IMR-90 (cell line): ENCODE results near the gene CPA5. TPM values are rescaled to one million over a fixed set of nuclear protein-coding genes. Genes with fewer than 3 reads are reported as not detected.

Source experiments
- ATAC-seq: fragments of 200-7000 bp; cut with Tn5 transposase; 2 replicates; pipeline ENCODE4 v1.9.1; 2020; ENCODE audit warnings: low read depth, mild to moderate bottlenecking, moderate library complexity
- BruUV-seq: library from RNA; stranded (reverse); fragments of 400-500 nt; replicated peaks from 2 replicates; lab custom pipeline; 2021; lab: Mats Ljungman, UMichigan
- CTCF ChIA-PET: fragments of 300-600 bp; formaldehyde crosslinking; extraction: SDS; loops from one replicate; lab custom pipeline; 2021; ENCODE audit warnings: antibody characterized with exemption; lab: Yijun Ruan, JAX
- POLR2A ChIA-PET: fragments of 300-600 bp; sonication (Branson Sonifier 250); formaldehyde crosslinking; loops from one replicate; lab custom pipeline; 2022; ENCODE audit warnings: antibody characterized with exemption; ENCODE audit not compliant: unreplicated experiment; lab: Charles Lee
- DNase-seq: peaks from one replicate; pipeline ENCODE4 v3.0.0; 2013
- H2AFZ ChIP-seq: replicated peaks from 2 replicates; pipeline ENCODE3; 2013; ENCODE audit warnings: low read length, mild to moderate bottlenecking; ENCODE audit not compliant: poor library complexity
- H2AK5ac ChIP-seq: 2 replicates; pipeline ENCODE4 v1.6.1; 2013; ENCODE audit warnings: low read depth, low read length, inconsistent platforms
- H2AK9ac ChIP-seq: replicated peaks from 2 replicates; pipeline ENCODE3; 2013; ENCODE audit warnings: mild to moderate bottlenecking, low read depth, low read length, moderate library complexity; ENCODE audit not compliant: poor library complexity
- H2BK120ac ChIP-seq: 2 replicates; pipeline ENCODE4 v1.6.1; 2013; ENCODE audit warnings: low read depth, low read length, inconsistent platforms
- H2BK15ac ChIP-seq: 3 replicates; pipeline ENCODE4 v1.6.1; 2013; ENCODE audit warnings: low read depth, low read length, inconsistent platforms
- H2BK20ac ChIP-seq: 2 replicates; pipeline ENCODE4 v1.6.1; 2013; ENCODE audit warnings: low read depth, mild to moderate bottlenecking, inconsistent platforms, low read length, moderate library complexity
- H2BK5ac ChIP-seq: 2 replicates; pipeline ENCODE4 v1.6.1; 2013; ENCODE audit warnings: mild to moderate bottlenecking, low read depth, low read length, inconsistent platforms; ENCODE audit not compliant: poor library complexity, severe bottlenecking
- H3K14ac ChIP-seq: replicated peaks from 2 replicates; pipeline ENCODE4 v1.6.1; 2013; ENCODE audit warnings: low read depth, low read length, inconsistent platforms
- H3K18ac ChIP-seq: 2 replicates; pipeline ENCODE4 v1.6.1; 2013; ENCODE audit warnings: low read depth, low read length, control low read depth
- H3K23ac ChIP-seq: 2 replicates; pipeline ENCODE4 v1.6.1; 2013; ENCODE audit warnings: low read depth, low read length, inconsistent platforms
- H3K27ac ChIP-seq: 2 replicates; pipeline ENCODE4 v1.5.1; 2013; ENCODE audit warnings: mild to moderate bottlenecking, control low read depth, low read length; ENCODE audit not compliant: insufficient read depth
- H3K27me3 ChIP-seq: 2 replicates; pipeline ENCODE4 v1.6.1; 2013; ENCODE audit warnings: low read length; ENCODE audit not compliant: control insufficient read depth, insufficient read depth
- H3K36me3 ChIP-seq: 2 replicates; pipeline ENCODE4 v1.6.1; 2013; ENCODE audit warnings: low read length, mixed read lengths; ENCODE audit not compliant: control insufficient read depth, insufficient read depth
- H3K4ac ChIP-seq: 2 replicates; pipeline ENCODE4 v1.6.1; 2013; ENCODE audit warnings: low read depth, low read length, inconsistent platforms
- H3K4me1 ChIP-seq: 2 replicates; pipeline ENCODE4 v1.6.1; 2013; ENCODE audit warnings: low read length, mixed read lengths; ENCODE audit not compliant: control insufficient read depth, insufficient read depth
- H3K4me2 ChIP-seq: 2 replicates; pipeline ENCODE4 v1.6.1; 2013; ENCODE audit warnings: low read depth, mild to moderate bottlenecking, control low read depth, low read length, moderate library complexity
- H3K4me3 ChIP-seq: 2 replicates; pipeline ENCODE4 v1.5.1; 2013; ENCODE audit warnings: low read depth, mild to moderate bottlenecking, control low read depth, low read length, moderate library complexity; ENCODE audit not compliant: insufficient read depth
- H3K56ac ChIP-seq: 2 replicates; pipeline ENCODE4 v1.6.1; 2013; ENCODE audit warnings: low read length, inconsistent platforms; ENCODE audit not compliant: insufficient read depth; ENCODE audit errors: extremely low read depth
- H3K79me1 ChIP-seq, 2 experiments: 2 replicates each; pipeline ENCODE4 v1.6.1; 2013; ENCODE audit warnings: low read length in 2 of 2, inconsistent platforms in 1 of 2, low read depth in 1 of 2
- H3K9ac ChIP-seq: 2 replicates; pipeline ENCODE4 v1.6.1; 2013; ENCODE audit warnings: low read depth, low read length, control low read depth
- H3K9me1 ChIP-seq: 2 replicates; pipeline ENCODE4 v1.6.1; 2013; ENCODE audit warnings: low read length, inconsistent platforms; ENCODE audit not compliant: insufficient read depth
- H3K9me3 ChIP-seq: 2 replicates; pipeline ENCODE4 v1.6.1; 2013; ENCODE audit warnings: low read length; ENCODE audit not compliant: control insufficient read depth, insufficient read depth
- H4K20me1 ChIP-seq: 2 replicates; pipeline ENCODE4 v1.6.1; 2013; ENCODE audit warnings: low read length, inconsistent platforms; ENCODE audit not compliant: insufficient read depth
- H4K5ac ChIP-seq: 2 replicates; pipeline ENCODE4 v1.6.1; 2013; ENCODE audit warnings: mild to moderate bottlenecking, low read depth, low read length, control low read depth
- H4K8ac ChIP-seq, 2 experiments: 2 replicates each; pipeline ENCODE4 v1.6.1; 2013; ENCODE audit warnings: low read depth in 2 of 2, low read length in 2 of 2, control low read depth in 1 of 2, inconsistent platforms in 1 of 2
- H4K91ac ChIP-seq: 2 replicates; pipeline ENCODE4 v1.6.1; 2013; ENCODE audit warnings: low read depth, low read length, inconsistent platforms; ENCODE audit not compliant: insufficient read depth
- MAFK ChIP-seq: IDR thresholded peaks from 2 replicates; pipeline ENCODE4 v1.6.1; 2012; ENCODE audit warnings: low read depth, low read length, improper control_type of control experiment
- MXI1 ChIP-seq: IDR thresholded peaks from 2 replicates; pipeline ENCODE4 v1.6.1; 2012; ENCODE audit warnings: low read depth, mild to moderate bottlenecking, low read length, moderate library complexity, borderline replicate concordance
- NFE2L2 ChIP-seq: fragments of 150-350 bp; IDR thresholded peaks from 2 replicates; pipeline ENCODE4 v1.6.1; 2016; ENCODE audit warnings: low read depth, mild to moderate bottlenecking, low read length
- POLR2A ChIP-seq: IDR thresholded peaks from 2 replicates; pipeline ENCODE4 v1.6.1; 2012; ENCODE audit warnings: mild to moderate bottlenecking, low read depth, low read length
- RCOR1 ChIP-seq: IDR thresholded peaks from 2 replicates; pipeline ENCODE4 v1.6.1; 2012; ENCODE audit warnings: mild to moderate bottlenecking, low read length, improper control_type of control experiment; ENCODE audit not compliant: insufficient replicate concordance
- WGBS, 2 experiments: methylation state at CpG; one replicate each; pipeline versions ENCODE4 v1.1.5 to v1.1.7; 2013; ENCODE audit warnings: missing lambda C conversion rate in 2 of 2; ENCODE audit not compliant: insufficient read length in 1 of 2; ENCODE audit errors: extremely low coverage in 2 of 2; 5-methylcytosine and 5-hydroxymethylcytosine counted together
- dilution Hi-C: fragments of 300-500 bp; cut with HindIII; formaldehyde crosslinking; loops from one replicate; pipeline ENCODE4 v1.14.3; 2018; ENCODE audit warnings: low sequenced_read_pairs; ENCODE audit not compliant: unreplicated experiment
- in situ Hi-C: fragments of 300-500 bp; cut with MboI; formaldehyde crosslinking; loops from 3 replicates; pipeline ENCODE4 v1.14.3; 2019; ENCODE audit warnings: low sequenced_read_pairs, inconsistent platforms, mixed read lengths
- intact Hi-C: fragments of 100-400 bp; cut with micrococcal nuclease; formaldehyde crosslinking; loops from 2 replicates; pipeline ENCODE4 v1.10.0; 2022
- polyA plus RNA-seq, 3 experiments: library from polyadenylated mRNA; depleted of rRNA; stranded (reverse); fragments of >200 nt; gene quantifications; 2 replicates each; pipeline ENCODE4 v1.2.3, GENCODE V29; 2012; ENCODE audit warnings: low replicate concordance in 1 of 3
- total RNA-seq: library from RNA; depleted of rRNA; stranded (reverse); fragments of >200 nt; gene quantifications from 2 replicates; pipeline ENCODE4 v1.2.3, GENCODE V29; 2012
- TF ChIP-seq, protein P1 (sequence below): conservative IDR thresholded peaks from 2 replicates; pipeline ENCODE4 v1.5.1; 2012; ENCODE audit warnings: mild to moderate bottlenecking, low read depth, low read length, improper control_type of control experiment

CPA5 gene
- total and polyA plus RNA-seq, 2 of the 4 experiments (the other 2 are of a cell fraction), result under 0.01 to 0.86 TPM

DNA sequence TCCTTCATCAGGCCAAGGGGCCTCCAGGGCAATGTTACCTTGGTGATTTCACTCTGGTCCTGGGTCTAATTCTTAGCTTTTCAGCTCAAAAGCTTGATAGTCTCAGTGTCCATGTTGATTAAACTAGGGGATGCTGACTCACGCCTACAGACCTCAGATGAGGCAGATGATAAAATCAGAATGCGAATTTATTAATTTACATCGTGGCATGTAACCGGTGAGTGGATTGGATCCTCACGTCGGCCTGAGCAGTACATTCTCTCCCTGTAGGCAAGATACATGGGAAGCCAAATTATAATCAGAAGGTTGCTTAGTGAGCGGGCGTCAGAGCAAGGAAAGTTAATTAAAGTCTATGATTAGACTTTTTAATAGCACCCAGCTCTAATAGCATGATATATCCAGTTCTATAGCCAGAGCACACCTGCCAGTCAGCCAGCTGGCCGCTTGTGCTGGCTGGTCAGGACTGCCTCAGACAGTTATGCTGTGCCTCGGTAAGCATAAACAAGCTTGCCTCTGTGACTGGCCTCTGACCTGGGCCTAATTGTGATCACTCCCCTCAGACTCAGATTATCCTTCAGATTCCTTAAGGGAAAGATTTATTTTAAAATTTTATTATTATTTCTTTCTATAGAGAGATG is 20.2 kb upstream of the CPA5 start:
- Histone ChIP-seq H3K27me3 (no peaks in the 10 kb centered on the region), H2BK5ac (no peak overlapping the region), H3K23ac (no peak overlapping the region), H4K91ac (no peak overlapping the region), H4K8ac (no peak overlapping the region), H3K56ac (no peak overlapping the region), H3K4ac (no peak overlapping the region), H4K20me1 (no peaks in the 10 kb centered on the region), H3K18ac (no peak overlapping the region), H3K4me2 (no peak overlapping the region), H2AK9ac (peak overlapping the region; percentile 3), H3K14ac (no peak overlapping the region), H3K27ac (no peak overlapping the region), H3K9me3 (no peaks in the 10 kb centered on the region), H2AK5ac (no peak overlapping the region), H3K9me1 (no peaks in the 10 kb centered on the region), H3K4me1 (no peaks in the 10 kb centered on the region), H2BK20ac (no peak overlapping the region), H3K79me1 (no peaks in the 10 kb centered on the region), H3K4me3 (no peak overlapping the region), H4K5ac (no peak overlapping the region), H2BK15ac (no peak overlapping the region), H2AFZ (no peak overlapping the region), H3K36me3 (peaks cover 3% of the 10 kb centered on the region; the same call in 1 of the 2 replicates), H3K9ac (no peak overlapping the region), H2BK120ac (no peak overlapping the region)
- no TSS peak for BruUV-seq
- in situ Hi-C loops (no loop called here), intact Hi-C loops (no loop called here), dilution Hi-C loops (no loop called here)
- POLR2A ChIA-PET, result interaction anchor here (0.6 kb wide), 1 partner anchor 68 kb away, joined by 3 read pairs; no protein-coding TSS in a partner anchor
- DNase-seq (no peak), ATAC-seq (no peak)
- CTCF ChIA-PET, result no interaction called here
- no peak for TF ChIP-seq NFE2L2
- TF ChIP-seq RCOR1, result no peak
- no peak for TF ChIP-seq MAFK
- no peak for TF ChIP-seq MXI1
- TF ChIP-seq, protein P1, sequence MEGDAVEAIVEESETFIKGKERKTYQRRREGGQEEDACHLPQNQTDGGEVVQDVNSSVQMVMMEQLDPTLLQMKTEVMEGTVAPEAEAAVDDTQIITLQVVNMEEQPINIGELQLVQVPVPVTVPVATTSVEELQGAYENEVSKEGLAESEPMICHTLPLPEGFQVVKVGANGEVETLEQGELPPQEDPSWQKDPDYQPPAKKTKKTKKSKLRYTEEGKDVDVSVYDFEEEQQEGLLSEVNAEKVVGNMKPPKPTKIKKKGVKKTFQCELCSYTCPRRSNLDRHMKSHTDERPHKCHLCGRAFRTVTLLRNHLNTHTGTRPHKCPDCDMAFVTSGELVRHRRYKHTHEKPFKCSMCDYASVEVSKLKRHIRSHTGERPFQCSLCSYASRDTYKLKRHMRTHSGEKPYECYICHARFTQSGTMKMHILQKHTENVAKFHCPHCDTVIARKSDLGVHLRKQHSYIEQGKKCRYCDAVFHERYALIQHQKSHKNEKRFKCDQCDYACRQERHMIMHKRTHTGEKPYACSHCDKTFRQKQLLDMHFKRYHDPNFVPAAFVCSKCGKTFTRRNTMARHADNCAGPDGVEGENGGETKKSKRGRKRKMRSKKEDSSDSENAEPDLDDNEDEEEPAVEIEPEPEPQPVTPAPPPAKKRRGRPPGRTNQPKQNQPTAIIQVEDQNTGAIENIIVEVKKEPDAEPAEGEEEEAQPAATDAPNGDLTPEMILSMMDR, result no peak
- no peak for TF ChIP-seq POLR2A
- no CpG with 5 or more reads among the region's 10 CpGs for WGBS, 2 experiments
